ENCODE data around the gene MYCBP2. TPM values are rescaled to one million over a fixed set of nuclear protein-coding genes. Genes with fewer than 3 reads are reported as not detected.

The MYCBP2 gene
- total RNA-seq, 1 experiment from 2014 or later: 55.6 TPM

DNA sequence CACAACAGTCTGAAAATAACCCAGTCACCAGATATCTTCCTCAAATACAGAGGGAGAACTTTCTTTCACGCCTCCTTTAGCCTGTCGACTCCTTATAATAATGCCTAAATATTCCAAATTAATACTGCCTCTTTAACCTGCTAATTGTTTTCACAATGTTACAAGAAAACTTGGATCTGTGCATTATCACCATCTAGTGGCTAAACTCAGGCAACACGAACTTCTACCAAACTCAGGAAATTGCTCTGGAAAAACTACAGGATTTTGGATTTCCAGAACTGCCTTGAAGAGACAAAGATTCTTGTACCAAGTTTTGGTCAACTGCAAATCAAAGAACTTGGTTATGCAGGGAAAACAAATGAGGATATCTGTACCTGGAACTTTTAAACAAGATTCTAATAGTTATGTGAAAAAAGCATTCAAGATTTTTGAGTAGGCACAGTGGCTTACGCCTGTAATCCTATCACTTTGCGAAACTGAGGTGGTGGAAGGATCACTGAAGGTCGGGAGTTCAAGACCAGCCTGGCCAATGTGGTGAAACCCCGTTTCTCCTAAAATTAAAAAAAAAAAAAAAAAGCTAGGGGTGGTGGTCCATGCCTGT is 324.2 kb downstream of the MYCBP2 start:
- no peaks in the 10 kb centered on the region for H3K27me3 ChIP-seq (ENCODE audit: insufficient read depth, low read depth)
- no peaks in the 10 kb centered on the region for H3K9me2 ChIP-seq (ENCODE audit: insufficient read depth)
- CTCF ChIA-PET: interaction anchor here (0.5 to 1.8 kb wide), 3 partner anchors 23 to 552 kb away, joined by 3 to 4 read pairs (median 3); no protein-coding TSS in a partner anchor
- TF ChIP-seq EZH2 (IDR thresholded peaks at IDR 0.05; ENCODE audit: low read depth): no peak
- TF ChIP-seq, protein P1, sequence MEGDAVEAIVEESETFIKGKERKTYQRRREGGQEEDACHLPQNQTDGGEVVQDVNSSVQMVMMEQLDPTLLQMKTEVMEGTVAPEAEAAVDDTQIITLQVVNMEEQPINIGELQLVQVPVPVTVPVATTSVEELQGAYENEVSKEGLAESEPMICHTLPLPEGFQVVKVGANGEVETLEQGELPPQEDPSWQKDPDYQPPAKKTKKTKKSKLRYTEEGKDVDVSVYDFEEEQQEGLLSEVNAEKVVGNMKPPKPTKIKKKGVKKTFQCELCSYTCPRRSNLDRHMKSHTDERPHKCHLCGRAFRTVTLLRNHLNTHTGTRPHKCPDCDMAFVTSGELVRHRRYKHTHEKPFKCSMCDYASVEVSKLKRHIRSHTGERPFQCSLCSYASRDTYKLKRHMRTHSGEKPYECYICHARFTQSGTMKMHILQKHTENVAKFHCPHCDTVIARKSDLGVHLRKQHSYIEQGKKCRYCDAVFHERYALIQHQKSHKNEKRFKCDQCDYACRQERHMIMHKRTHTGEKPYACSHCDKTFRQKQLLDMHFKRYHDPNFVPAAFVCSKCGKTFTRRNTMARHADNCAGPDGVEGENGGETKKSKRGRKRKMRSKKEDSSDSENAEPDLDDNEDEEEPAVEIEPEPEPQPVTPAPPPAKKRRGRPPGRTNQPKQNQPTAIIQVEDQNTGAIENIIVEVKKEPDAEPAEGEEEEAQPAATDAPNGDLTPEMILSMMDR (conservative IDR thresholded peaks at IDR 0.05): peak; percentile 77
- POLR2A ChIA-PET (ENCODE audit: unreplicated experiment): interaction anchor here (0.5 kb wide), 1 partner anchor 516 kb away, joined by 7 read pairs; no protein-coding TSS in a partner anchor
- peaks cover 9% of the 10 kb centered on the region for H3K36me3 ChIP-seq (ENCODE audit: low read depth)
- H3K27ac ChIP-seq: no peak overlapping the region
- H2AFZ ChIP-seq: no peak overlapping the region
- intact Hi-C loops (cut with micrococcal nuclease; ENCODE audit: unreplicated experiment): loop anchor here (1.0 kb wide), 2 partner anchors 1126 to 1328 kb away; no protein-coding TSS in a partner anchor
- no peak overlapping the region for H3K4me3 ChIP-seq
- H4K20me1 ChIP-seq (ENCODE audit: insufficient read depth): peaks cover 9% of the 10 kb centered on the region
- no peaks in the 10 kb centered on the region for H3K9me3 ChIP-seq (ENCODE audit: insufficient read depth, low read depth)
- H3K79me2 ChIP-seq (ENCODE audit: low read depth): no peaks in the 10 kb centered on the region
- H3K4me2 ChIP-seq: no peak overlapping the region
- H3F3A ChIP-seq (ENCODE audit: insufficient read depth, low read depth): peaks cover 13% of the 10 kb centered on the region
- TSS peak; percentile 3 for BruUV-seq (replicated peaks)
- no peaks in the 10 kb centered on the region for H3K4me1 ChIP-seq (replicated peaks; ENCODE audit: insufficient read depth)
- DNase-seq: peak in 1 of 2 experiments; percentile 9

DNA sequence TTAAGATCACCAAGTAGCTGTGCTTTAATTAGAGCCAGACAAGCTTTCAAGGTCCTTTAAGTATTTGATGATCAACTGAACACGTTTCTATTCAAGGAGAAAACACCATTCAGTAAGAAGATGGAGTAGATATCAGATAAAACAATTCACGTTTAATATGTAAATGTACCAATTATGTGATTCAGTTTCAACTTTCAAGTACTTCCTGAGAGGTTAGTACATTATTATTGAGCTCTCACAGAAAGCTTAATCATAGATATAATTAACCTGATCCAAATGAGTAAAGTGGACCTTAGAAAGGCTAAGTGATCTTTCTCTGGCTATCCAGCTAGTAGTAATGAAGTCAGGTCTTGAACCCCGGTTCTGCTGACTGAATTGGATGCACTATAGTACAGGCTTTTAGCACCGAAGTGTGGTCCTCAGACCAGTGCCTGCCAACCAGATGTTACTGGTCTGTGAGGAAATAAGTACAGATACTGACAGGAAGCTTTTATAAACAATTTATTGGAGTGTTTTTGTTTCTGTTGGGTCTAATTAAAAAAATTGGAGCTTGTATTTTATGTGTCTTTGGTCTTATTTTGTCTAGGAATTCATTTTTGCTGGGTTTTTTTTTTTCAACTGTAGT is 324.8 kb downstream of the MYCBP2 start:
- H3K9me2 ChIP-seq (ENCODE audit: insufficient read depth): no peaks in the 10 kb centered on the region
- no peak overlapping the region for H2AFZ ChIP-seq
- POLR2A ChIA-PET (ENCODE audit: unreplicated experiment): no interaction called here
- H3K4me1 ChIP-seq (replicated peaks; ENCODE audit: insufficient read depth): no peaks in the 10 kb centered on the region
- TF ChIP-seq, protein P1 (conservative IDR thresholded peaks at IDR 0.05): no peak
- TF ChIP-seq EZH2 (IDR thresholded peaks at IDR 0.05; ENCODE audit: low read depth): no peak
- H3K27ac ChIP-seq: no peak overlapping the region
- peaks cover 6% of the 10 kb centered on the region for H3K36me3 ChIP-seq (ENCODE audit: low read depth)
- H3K4me2 ChIP-seq: no peak overlapping the region
- no peak for DNase-seq
- BruUV-seq (replicated peaks): no TSS peak
- H3K79me2 ChIP-seq (ENCODE audit: low read depth): no peaks in the 10 kb centered on the region
- no peaks in the 10 kb centered on the region for H3K27me3 ChIP-seq (ENCODE audit: insufficient read depth, low read depth)
- no peak overlapping the region for H3K4me3 ChIP-seq
- no peaks in the 10 kb centered on the region for H3K9me3 ChIP-seq (ENCODE audit: insufficient read depth, low read depth)
- intact Hi-C loops (cut with micrococcal nuclease; ENCODE audit: unreplicated experiment): loop anchor here (1.0 kb wide), 2 partner anchors 1126 to 1328 kb away; no protein-coding TSS in a partner anchor
- H3F3A ChIP-seq (ENCODE audit: insufficient read depth, low read depth): peaks cover 13% of the 10 kb centered on the region
- peaks cover 4% of the 10 kb centered on the region; the same call in 1 of the 2 replicates for H4K20me1 ChIP-seq (ENCODE audit: insufficient read depth)
- CTCF ChIA-PET: interaction anchor here (1.8 kb wide), 1 partner anchor 98 kb away, joined by 3 read pairs; no protein-coding TSS in a partner anchor

DNA sequence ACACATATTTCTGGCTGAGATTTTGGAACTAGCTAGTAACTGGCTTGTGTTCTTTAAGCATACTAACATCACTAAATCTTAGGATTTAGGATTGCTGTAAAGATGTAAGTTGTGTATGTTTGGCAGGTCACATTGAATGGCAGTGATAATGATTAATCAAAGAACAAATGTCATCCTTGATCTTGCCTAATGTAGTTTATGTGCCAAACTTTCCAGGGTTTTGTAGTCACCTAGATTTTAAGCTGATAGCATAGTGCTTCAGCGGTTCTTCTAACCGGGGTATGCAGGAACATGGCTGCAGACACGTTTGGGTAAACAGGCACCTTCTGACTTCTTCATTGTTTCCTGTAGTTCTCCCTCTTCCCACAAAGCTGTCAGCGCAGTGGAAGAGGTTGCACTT is 325.4 kb downstream of the MYCBP2 start:
- BruUV-seq (replicated peaks): no TSS peak
- Histone ChIP-seq H3K9me3 (ENCODE audit: insufficient read depth, low read depth) (no peaks in the 10 kb centered on the region), H3K9me2 (ENCODE audit: insufficient read depth) (no peaks in the 10 kb centered on the region), H3K36me3 (ENCODE audit: low read depth) (peaks cover 4% of the 10 kb centered on the region), H3K4me2 (no peak overlapping the region), H3F3A (ENCODE audit: insufficient read depth, low read depth) (peaks cover 13% of the 10 kb centered on the region), H4K20me1 (ENCODE audit: insufficient read depth) (peaks cover 4% of the 10 kb centered on the region; the same call in 1 of the 2 replicates), H2AFZ (no peak overlapping the region), H3K27ac (no peak overlapping the region), H3K4me1 (replicated peaks; ENCODE audit: insufficient read depth) (no peaks in the 10 kb centered on the region), H3K79me2 (ENCODE audit: low read depth) (no peaks in the 10 kb centered on the region), H3K27me3 (ENCODE audit: insufficient read depth, low read depth) (no peaks in the 10 kb centered on the region), H3K4me3 (no peak overlapping the region)
- ChIA-PET CTCF (interaction anchor here (1.8 kb wide), 1 partner anchor 97 kb away, joined by 3 read pairs; no protein-coding TSS in a partner anchor), POLR2A (ENCODE audit: unreplicated experiment) (no interaction called here)
- TF ChIP-seq EZH2 (IDR thresholded peaks at IDR 0.05; ENCODE audit: low read depth): no peak
- TF ChIP-seq, protein P1 (conservative IDR thresholded peaks at IDR 0.05): no peak
- DNase-seq: no peak
- intact Hi-C loops (cut with micrococcal nuclease; ENCODE audit: unreplicated experiment): no loop called here
